ENCODE measurements around the gene RRP8. TPM values are rescaled to one million over a fixed set of nuclear protein-coding genes. Genes with fewer than 3 reads are reported as not detected.

Gene RRP8
- total and polyA plus RNA-seq, 2 of the 8 experiments (the other 6 are each of a cell fraction or from before 2014, with no cell fraction given): 4.2 to 14.9 TPM

DNA sequence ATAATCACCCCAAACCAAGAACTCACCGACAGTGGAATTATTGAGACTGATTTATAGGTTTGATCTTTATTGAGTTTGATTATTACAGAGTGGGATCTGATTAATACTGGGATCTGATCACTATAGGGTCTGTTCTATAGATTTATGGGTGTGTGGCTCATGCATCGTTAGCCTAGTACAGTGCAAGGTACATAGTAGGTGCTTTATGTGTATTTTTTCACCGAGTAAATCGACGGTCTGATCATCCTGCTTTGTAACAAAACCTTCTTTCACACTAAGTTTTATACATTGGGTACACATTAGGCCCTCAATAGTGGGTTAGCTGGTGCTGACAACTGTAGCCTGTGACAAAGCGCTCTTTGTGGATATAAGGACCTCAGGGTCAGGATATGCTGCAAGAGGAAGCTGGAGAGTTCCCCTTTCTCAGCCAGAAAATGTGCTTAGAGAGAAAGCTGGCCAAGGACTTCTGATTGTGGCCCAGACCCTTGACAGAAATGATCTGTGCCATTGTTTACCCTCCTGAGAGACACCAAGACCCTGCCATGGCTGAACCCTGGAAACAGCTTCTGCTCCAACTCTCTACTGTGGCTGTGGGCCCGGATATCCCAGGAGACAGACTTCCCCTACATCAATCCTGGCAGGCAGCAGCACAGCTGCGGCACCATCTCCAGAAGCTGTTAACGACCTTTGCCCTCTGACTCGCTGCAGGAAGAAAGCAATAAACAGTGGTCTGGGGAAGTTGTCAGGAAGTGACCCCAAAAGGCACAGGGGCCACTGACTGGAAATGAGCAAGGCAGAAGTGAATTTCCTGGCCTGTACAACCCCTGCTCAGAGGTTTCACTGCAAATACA lies 31.9 kb upstream of the RRP8 start (continued):
- no peak for TF ChIP-seq RBBP5 (IDR thresholded peaks at IDR 0.05; ENCODE audit: borderline replicate concordance, low read depth, low read length)
- TF ChIP-seq, protein P1, sequence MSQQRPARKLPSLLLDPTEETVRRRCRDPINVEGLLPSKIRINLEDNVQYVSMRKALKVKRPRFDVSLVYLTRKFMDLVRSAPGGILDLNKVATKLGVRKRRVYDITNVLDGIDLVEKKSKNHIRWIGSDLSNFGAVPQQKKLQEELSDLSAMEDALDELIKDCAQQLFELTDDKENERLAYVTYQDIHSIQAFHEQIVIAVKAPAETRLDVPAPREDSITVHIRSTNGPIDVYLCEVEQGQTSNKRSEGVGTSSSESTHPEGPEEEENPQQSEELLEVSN (IDR thresholded peaks at IDR 0.05): no peak
- no peak for TF ChIP-seq GABPA (IDR thresholded peaks at IDR 0.05; ENCODE audit: borderline replicate concordance, insufficient read depth, low read length)
- no peak for TF ChIP-seq BRCA1 (IDR thresholded peaks at IDR 0.05; ENCODE audit: low read depth, low read length)
